HG03439 (cell line): ENCODE measurements around the gene GNL1.
"Not testable (repeated sequence)": the region's sequence is repeated elsewhere in the genome, so short reads cannot be mapped to it uniquely, and the experiment has no call there.

Experiments used
- ATAC-seq: cut with Tn5 transposase; IDR thresholded peaks from one replicate; pipeline ENCODE4 v1.9.1; 2021; ENCODE audit warnings: mild to moderate bottlenecking, moderate library complexity; ENCODE audit not compliant: unreplicated experiment

Gene GNL1

DNA sequence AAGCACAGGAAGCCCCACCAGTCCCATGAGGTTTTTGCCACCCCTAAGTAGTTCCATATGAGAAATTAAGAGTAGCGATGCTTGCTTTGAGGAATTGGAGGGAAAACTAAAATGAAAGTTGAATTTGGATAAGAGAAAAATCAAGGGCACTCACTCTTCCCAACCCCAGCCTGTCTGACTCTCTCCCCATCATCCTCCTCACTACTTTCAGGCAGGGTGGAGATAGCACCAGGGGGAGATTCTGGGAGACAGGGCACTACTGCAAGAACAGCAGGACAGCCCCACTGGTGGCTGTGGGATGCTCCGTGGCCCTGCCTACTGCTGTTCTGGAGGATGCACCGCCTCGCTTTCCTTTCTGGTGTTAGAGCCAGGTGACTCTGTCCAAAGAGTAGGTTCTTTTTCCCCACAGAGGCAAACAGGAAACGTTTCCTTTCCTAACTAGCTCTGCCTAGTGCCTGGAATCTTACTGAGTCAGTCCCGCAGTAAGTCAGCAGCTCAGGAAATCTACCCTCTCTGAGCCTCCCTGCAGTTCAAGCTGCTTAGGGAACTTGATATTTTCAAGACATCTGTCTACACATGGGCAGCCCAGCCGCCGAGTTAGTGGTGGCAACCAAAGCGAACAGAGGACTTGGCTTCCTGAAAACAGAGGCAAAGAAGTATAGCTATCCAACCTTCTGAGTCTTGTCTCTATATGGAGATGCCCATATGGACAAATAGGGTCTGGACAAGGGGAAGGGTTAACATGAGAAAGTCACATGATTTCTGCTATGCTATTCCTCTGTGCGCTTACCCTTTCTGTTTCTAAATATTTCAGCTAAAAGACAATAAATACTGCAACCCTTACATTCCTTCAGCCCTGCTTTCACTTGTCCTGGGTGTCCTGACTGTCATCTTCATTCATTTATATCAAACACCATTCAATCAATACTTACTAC lies 55.6 kb downstream of the GNL1 start:
- no peak for ATAC-seq

DNA sequence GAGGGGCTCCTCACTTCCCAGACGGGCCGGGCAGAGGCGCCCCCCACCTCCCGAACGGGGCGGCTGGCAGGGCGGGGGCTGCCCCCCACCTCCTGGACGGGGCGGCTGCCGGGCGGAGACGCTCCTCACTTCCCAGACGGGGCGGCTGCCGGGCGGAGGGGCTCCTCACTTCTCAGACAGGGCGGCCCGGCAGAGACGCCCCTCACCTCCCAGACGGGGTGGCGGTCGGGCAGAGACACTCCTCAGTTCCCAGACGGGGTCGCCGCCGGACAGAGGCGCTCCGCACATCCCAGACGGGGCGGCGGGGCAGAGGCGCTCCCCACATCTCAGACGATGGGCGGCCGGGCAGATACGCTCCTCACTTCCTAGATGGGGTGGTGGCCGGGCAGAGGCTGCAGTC lies 57.6 kb downstream of the GNL1 start:
- not testable (repeated sequence) for ATAC-seq

DNA sequence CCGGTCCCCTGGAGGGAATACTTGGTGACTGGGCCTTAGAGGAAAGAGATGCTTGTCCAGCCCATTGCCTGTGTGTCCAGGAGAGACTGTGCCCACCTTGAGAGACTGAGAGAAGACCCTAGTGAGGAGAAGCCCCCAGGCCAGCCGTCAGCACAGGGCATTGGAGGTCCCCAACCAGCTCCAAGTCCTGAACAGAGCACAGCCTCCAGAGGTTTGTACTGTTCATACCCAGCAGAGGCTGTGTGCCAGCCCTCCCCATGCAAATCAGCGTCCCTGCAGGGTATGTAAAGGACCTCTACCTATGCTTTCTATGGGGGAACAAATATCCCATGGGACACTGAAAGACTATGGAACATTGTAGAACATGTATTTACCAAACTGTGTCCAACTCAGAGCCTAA lies 58.6 kb downstream of the GNL1 start:
- no peak for ATAC-seq

DNA sequence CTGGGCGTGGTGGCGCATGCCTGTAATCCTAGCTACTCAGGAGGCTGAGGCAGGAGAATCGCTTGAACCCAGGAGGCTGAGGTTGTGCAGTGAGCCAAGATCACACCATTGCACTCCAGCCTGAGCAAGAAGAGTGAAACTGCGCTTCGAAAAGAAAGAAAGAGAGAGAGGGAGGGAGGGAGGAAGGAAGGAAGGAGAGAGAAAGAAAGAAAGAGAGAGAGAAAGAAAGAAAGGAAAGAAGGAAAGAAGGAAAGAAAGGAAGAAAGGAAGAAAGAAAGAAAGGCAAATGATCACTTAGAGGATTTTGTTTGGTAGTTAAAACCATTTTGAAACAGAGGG lies 59.1 kb downstream of the GNL1 start:
- ATAC-seq, result not testable (repeated sequence)

DNA sequence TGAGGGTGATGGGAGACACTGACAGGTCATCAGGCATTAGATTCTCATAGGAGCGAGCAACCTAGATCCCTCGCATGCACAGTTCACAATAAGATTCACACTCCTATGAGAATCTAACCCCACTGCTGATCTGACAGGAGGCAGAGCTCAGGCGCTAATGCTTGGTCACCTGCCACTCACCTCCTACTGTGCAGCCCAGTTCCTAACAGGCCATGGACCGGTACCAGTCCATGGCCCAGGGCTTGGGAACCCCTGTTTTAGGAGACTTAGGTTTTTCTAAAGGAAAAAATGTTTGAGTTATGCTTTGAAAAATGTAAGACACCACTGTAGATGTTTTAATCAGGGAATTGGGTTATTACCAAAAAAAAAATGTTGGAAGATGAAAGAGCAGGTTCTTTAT lies 60.3 kb downstream of the GNL1 start:
- ATAC-seq, result no peak

DNA sequence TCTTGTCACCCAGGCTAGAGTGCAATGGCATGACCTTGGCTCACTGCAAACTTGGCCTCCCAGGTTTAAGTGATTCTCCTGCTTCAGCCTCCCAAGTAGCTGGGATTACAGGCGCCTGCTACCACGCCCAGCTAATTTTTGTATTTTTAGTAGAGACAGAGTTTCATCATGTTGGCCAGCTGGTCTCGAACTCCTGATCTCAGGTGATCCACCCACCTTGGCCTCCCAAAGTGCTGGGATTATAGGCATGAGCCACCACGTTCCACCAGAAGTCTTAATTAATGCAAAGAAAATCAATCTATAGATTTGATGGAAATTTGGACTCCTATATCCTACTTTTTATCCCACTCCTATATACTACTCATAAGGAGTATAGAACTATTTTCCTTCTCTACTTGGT lies 61.2 kb downstream of the GNL1 start:
- not testable (repeated sequence) for ATAC-seq

DNA sequence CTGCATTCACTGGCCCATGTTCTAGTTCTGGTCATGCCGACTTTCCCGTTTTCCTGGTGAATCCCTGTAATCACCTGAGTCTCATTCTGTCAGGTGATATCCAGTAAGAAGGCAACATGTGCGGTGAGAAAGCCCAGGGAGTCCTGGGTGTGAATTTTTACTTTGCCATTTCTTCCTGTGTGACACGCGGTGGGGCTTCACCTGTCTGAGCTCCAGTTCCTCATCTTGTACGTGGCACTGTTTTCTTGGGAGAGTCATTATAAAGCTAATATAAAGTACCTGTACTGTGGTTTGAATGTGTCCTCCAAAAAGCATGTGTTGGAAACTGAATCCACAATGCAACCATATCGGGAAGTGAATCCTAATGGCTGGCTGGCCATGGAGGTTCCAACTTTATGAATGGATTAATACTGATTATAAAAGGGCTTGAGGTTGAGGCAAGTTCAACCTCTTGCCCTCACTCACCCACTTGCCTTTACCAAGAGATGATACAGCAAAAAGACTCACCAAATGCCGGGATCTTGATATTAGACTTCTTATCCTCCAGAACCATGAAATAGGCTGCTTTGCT lies 61.9 kb downstream of the GNL1 start:
- no peak for ATAC-seq

DNA sequence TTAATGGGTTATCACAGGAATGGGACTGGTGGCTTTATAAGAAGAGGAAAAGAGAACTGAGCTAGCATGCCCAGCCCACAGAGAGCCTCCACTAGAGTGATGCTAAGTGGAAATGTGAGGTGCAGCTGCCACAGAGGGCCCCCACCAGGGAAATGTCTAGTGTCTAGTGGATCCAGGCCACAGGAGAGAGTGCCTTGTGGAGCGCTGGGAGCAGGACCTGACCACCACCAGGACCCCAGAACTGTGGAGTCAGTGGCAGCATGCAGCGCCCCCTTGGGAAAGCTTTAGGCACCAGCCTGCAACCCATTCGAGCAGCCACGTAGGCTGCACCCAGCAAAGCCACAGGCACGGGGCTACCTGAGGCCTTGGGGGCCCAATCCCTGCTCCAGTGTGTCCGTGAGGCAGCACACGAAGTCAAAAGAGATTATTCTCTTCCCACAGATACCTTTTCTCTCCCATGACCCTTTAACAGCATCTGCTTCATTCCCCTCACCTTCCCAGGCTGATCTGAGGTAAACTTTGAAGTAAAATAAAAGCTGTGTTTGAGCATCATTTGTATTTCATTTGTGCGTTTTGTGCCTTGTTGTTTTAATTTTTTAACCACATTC lies 62.5 kb downstream of the GNL1 start:
- no peak for ATAC-seq

DNA sequence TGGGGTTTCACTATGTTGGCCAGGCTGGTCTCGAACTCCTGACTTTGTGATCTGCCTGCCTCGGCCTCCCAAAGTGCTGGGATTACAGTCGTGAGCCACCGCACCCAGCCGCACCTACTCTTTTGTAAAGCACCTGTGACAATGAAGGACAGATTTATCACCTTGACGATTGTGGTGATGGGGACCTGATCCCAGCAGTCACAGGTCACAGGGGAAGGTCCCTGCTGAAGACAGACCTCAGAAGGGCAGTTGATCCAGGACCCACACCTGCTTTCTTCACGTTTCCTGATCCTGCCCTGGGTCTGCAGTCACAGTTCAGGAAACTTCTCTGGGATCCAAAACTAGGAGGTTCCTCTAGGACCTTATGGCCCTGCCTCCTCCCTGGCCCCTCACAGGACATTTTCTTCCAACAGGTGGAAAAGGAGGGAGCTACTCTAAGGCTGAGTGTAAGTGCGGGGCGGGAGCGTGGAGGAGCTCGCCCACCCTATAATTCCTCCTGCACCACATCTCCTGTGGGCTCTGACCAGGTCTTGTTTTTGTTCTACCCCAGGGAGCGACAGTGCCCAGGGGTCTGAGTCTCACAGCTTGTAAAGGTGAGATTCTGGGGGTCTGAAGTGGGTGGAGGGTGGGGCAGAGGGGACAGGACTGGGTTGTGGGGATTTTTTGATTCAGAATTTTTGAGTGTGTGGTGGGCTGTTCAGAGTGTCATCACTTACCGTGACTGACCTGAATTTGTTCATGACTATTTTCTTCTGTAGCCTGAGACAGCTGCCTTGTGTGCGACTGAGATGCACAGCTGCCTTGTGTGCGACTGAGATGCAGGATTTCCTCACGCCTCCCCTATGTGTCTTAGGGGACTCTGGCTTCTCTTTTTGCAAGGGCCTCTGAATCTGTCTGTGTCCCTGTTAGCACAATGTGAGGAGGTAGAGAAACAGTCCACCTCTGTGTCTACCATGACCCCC lies 64.0 kb downstream of the GNL1 start:
- no peak for ATAC-seq
